Activated T-helper 2 cell treated with anti-CD3 and anti-CD28 coated beads, Interferon-gamma antibody, Interleukin-2, Interleukin-4, amounts not matched to agents 10 μg/mL and 5 μg/mL and 100 μg/mL, durations not matched to agents 14 hours and 24 hours and 36 hours (primary cell): ENCODE data around the gene KLHDC8A. TPM values are rescaled to one million over a fixed set of nuclear protein-coding genes. Genes with fewer than 3 reads are reported as not detected.

Source experiments
- DNase-seq: peaks from one replicate; pipeline ENCODE4 v3.0.0; 2021; ENCODE audit warnings: low spot score
- H3K27ac Mint-ChIP-seq: one replicate; pipeline ENCODE4 v1.8.0; 2021; ENCODE audit warnings: mixed read lengths
- H3K27me3 Mint-ChIP-seq: one replicate; pipeline ENCODE4 v1.8.0; 2021; ENCODE audit warnings: low read depth, mixed read lengths
- H3K36me3 Mint-ChIP-seq: one replicate; pipeline ENCODE4 v1.8.0; 2021; ENCODE audit warnings: low read depth, mixed read lengths
- H3K4me1 Mint-ChIP-seq: one replicate; pipeline ENCODE4 v1.8.0; 2021; ENCODE audit warnings: low read depth, mixed read lengths
- H3K4me3 Mint-ChIP-seq: one replicate; pipeline ENCODE4 v1.8.0; 2021; ENCODE audit warnings: low read depth, mild to moderate bottlenecking, moderate library complexity, mixed read lengths
- H3K9me3 Mint-ChIP-seq: one replicate; pipeline ENCODE4 v1.8.0; 2021; ENCODE audit warnings: mixed read lengths
- intact Hi-C: fragments of 100-400 bp; cut with micrococcal nuclease; formaldehyde crosslinking; loops from one replicate; pipeline ENCODE4 v1.15.1; 2023
- total RNA-seq: library from RNA; stranded (reverse); gene quantifications from 2 replicates; pipeline ENCODE4 v1.2.3, GENCODE V29; 2022

The KLHDC8A gene
- total RNA-seq, 1 donor from 2014 or later = not detected

GRCh38 chr1:205348554-205349487, 7.9 kb downstream of the KLHDC8A start:
- Mint-ChIP-seq H3K4me1 (peaks cover 6% of the 10 kb centered on the region), H3K4me3 (no peak overlapping the region), H3K36me3 (no peaks in the 10 kb centered on the region), H3K27ac (no peak overlapping the region), H3K9me3 (no peaks in the 10 kb centered on the region), H3K27me3 (peaks cover 47% of the 10 kb centered on the region)
- DNase-seq = no peak
- intact Hi-C loops = no loop called here

GRCh38 chr1:205346956-205347574, 9.7 kb downstream of the KLHDC8A start:
- DNase-seq = no peak
- intact Hi-C loops = no loop called here
- H3K4me1 Mint-ChIP-seq = peaks cover 6% of the 10 kb centered on the region
- no peaks in the 10 kb centered on the region for H3K36me3 Mint-ChIP-seq
- H3K4me3 Mint-ChIP-seq = no peak overlapping the region
- H3K27me3 Mint-ChIP-seq = peaks cover 58% of the 10 kb centered on the region
- H3K9me3 Mint-ChIP-seq = no peaks in the 10 kb centered on the region
- no peak overlapping the region for H3K27ac Mint-ChIP-seq

GRCh38 chr1:205345761-205346160, 11.0 kb downstream of the KLHDC8A start:
- Mint-ChIP-seq H3K9me3 (no peaks in the 10 kb centered on the region), H3K36me3 (no peaks in the 10 kb centered on the region), H3K27me3 (peaks cover 68% of the 10 kb centered on the region), H3K4me1 (peaks cover 6% of the 10 kb centered on the region), H3K27ac (no peak overlapping the region), H3K4me3 (no peak overlapping the region)
- intact Hi-C loops = no loop called here
- DNase-seq = no peak

GRCh38 chr1:205344066-205344928, 12.4 kb downstream of the KLHDC8A start:
- no peak overlapping the region for H3K27ac Mint-ChIP-seq
- H3K36me3 Mint-ChIP-seq = no peaks in the 10 kb centered on the region
- no peak for DNase-seq
- H3K4me3 Mint-ChIP-seq = peak overlapping the region; percentile 33
- H3K27me3 Mint-ChIP-seq = peaks cover 61% of the 10 kb centered on the region
- no peaks in the 10 kb centered on the region for H3K9me3 Mint-ChIP-seq
- intact Hi-C loops = no loop called here
- H3K4me1 Mint-ChIP-seq = peaks cover 6% of the 10 kb centered on the region

- H3K27ac Mint-ChIP-seq = no peak overlapping the region
- H3K4me3 Mint-ChIP-seq = no peak overlapping the region
- no peaks in the 10 kb centered on the region for H3K36me3 Mint-ChIP-seq
- H3K27me3 Mint-ChIP-seq = peaks cover 63% of the 10 kb centered on the region
- no peak for DNase-seq
- intact Hi-C loops = no loop called here
- H3K9me3 Mint-ChIP-seq = no peaks in the 10 kb centered on the region
- peaks cover 6% of the 10 kb centered on the region for H3K4me1 Mint-ChIP-seq
These were observed 13.2 kb downstream of the KLHDC8A start for GRCh38 chr1:205343431-205344065.

GRCh38 chr1:205342986-205343385, 13.7 kb downstream of the KLHDC8A start:
- Mint-ChIP-seq H3K4me3 (no peak overlapping the region), H3K36me3 (no peaks in the 10 kb centered on the region), H3K4me1 (peaks cover 6% of the 10 kb centered on the region), H3K9me3 (no peaks in the 10 kb centered on the region), H3K27ac (no peak overlapping the region), H3K27me3 (peaks cover 65% of the 10 kb centered on the region)
- intact Hi-C loops = no loop called here
- DNase-seq = no peak

GRCh38 chr1:205340676-205341075, 16.0 kb downstream of the KLHDC8A start:
- Mint-ChIP-seq H3K4me1 (peaks cover 6% of the 10 kb centered on the region), H3K4me3 (no peak overlapping the region), H3K27me3 (peaks cover 55% of the 10 kb centered on the region), H3K9me3 (no peaks in the 10 kb centered on the region), H3K27ac (no peak overlapping the region), H3K36me3 (no peaks in the 10 kb centered on the region)
- intact Hi-C loops = no loop called here
- no peak for DNase-seq

GRCh38 chr1:205339717-205340116, 17.0 kb downstream of the KLHDC8A start:
- intact Hi-C loops = loop anchor here (10.0 kb wide), 1 partner anchor 115 kb away; the partner anchor contains the start of gene BLACAT1
- peaks cover 6% of the 10 kb centered on the region for H3K4me1 Mint-ChIP-seq
- H3K27ac Mint-ChIP-seq = no peak overlapping the region
- no peak overlapping the region for H3K4me3 Mint-ChIP-seq
- H3K27me3 Mint-ChIP-seq = peaks cover 45% of the 10 kb centered on the region
- H3K9me3 Mint-ChIP-seq = no peaks in the 10 kb centered on the region
- DNase-seq = no peak
- H3K36me3 Mint-ChIP-seq = no peaks in the 10 kb centered on the region

- no peaks in the 10 kb centered on the region for H3K9me3 Mint-ChIP-seq
- H3K27ac Mint-ChIP-seq = peak overlapping the region; percentile 46
- DNase-seq = no peak
- peaks cover 2% of the 10 kb centered on the region for H3K4me1 Mint-ChIP-seq
- peaks cover 45% of the 10 kb centered on the region for H3K27me3 Mint-ChIP-seq
- intact Hi-C loops = loop anchor here (10.0 kb wide), 1 partner anchor 116 kb away; the partner anchor contains the start of gene BLACAT1
- no peak overlapping the region for H3K4me3 Mint-ChIP-seq
- H3K36me3 Mint-ChIP-seq = no peaks in the 10 kb centered on the region
These were observed 17.5 kb downstream of the KLHDC8A start for GRCh38 chr1:205339197-205339702.

GRCh38 chr1:205338011-205338410, 18.7 kb downstream of the KLHDC8A start:
- Mint-ChIP-seq H3K27ac (no peak overlapping the region), H3K9me3 (no peaks in the 10 kb centered on the region), H3K4me3 (no peak overlapping the region), H3K4me1 (no peaks in the 10 kb centered on the region), H3K36me3 (no peaks in the 10 kb centered on the region), H3K27me3 (peaks cover 46% of the 10 kb centered on the region)
- intact Hi-C loops = loop anchor here (10.0 kb wide), 1 partner anchor 117 kb away; the partner anchor contains the start of gene BLACAT1
- no peak for DNase-seq

- no peak for DNase-seq
- Mint-ChIP-seq H3K9me3 (no peaks in the 10 kb centered on the region), H3K27ac (no peak overlapping the region), H3K27me3 (peaks cover 41% of the 10 kb centered on the region), H3K36me3 (no peaks in the 10 kb centered on the region), H3K4me3 (no peak overlapping the region), H3K4me1 (no peaks in the 10 kb centered on the region)
- intact Hi-C loops = loop anchor here (10.0 kb wide), 1 partner anchor 117 kb away; the partner anchor contains the start of gene BLACAT1
These were observed 19.2 kb downstream of the KLHDC8A start for GRCh38 chr1:205337481-205337880.

GRCh38 chr1:205335692-205336091, 21.0 kb downstream of the KLHDC8A start:
- Mint-ChIP-seq H3K36me3 (no peaks in the 10 kb centered on the region), H3K4me1 (no peaks in the 10 kb centered on the region), H3K4me3 (no peak overlapping the region), H3K27ac (no peak overlapping the region), H3K27me3 (peaks cover 35% of the 10 kb centered on the region), H3K9me3 (no peaks in the 10 kb centered on the region)
- intact Hi-C loops = loop anchor here (2.0 to 10.0 kb wide), 2 partner anchors 15 to 119 kb away; partner anchors contain the start of genes BLACAT1 and NUAK2
- peak; percentile 57 for DNase-seq
